ENCODE measurements around the gene MRPL55. TPM values are rescaled to one million over a fixed set of nuclear protein-coding genes. Genes with fewer than 3 reads are reported as not detected.

MRPL55 gene
- total RNA-seq, 2 donors from 2014 or later, result 31.9 to 32.9 TPM

DNA sequence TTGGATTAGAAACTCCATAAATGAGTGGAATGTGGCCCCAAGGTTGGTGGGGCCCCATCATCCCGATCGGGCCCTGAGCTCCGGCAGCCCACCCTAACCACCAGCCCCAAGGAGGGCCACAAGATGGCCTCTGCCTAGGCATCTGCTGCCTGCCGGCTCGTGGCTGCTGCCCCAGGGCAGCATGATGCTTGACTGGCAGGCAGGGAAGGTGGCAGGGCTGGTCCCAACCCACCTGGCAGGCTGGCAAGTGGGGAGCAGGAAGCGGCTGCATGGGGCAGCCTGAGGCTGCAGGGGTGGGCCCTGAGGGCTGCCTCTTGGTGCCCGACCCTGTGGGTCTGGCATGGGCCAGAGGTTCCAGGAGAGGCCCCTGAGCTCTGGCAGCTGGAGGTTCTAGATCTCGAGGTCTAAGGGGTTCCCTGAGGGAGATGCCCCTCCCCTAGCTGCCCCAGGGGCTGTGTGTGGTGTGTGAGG, 39.9 kb upstream of the MRPL55 start:
- intact Hi-C loops (cut with DNase I, micrococcal nuclease), result no loop called here
- ATAC-seq, result no peak
- no peak for DNase-seq

DNA sequence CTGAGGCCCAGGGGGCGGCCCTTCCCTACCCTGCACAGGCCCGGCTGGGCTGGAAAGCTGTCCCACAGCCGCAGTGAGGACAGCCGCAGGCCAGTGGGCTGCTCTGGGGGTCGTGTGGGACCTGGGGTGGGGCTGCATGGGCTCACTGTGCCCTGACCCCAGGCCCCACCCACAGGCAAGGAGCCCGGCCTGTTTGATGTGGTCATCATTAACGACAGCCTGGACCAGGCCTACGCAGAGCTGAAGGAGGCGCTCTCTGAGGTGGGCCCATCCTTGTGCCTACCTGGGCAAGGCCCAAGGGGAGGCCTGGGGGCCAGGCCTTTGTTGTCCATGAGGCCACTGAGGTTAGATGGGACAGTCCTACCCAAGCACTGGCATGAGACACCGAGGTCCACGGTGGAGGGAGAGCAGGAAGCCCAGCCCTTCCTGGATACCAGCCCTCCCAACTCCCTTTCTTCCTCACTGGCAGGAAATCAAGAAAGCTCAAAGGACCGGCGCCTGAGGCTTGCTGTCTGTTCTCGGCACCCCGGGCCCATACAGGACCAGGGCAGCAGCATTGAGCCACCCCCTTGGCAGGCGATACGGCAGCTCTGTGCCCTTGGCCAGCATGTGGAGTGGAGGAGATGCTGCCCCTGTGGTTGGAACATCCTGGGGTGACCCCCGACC, 39.2 kb upstream of the MRPL55 start:
- DNase-seq (peak in 1 of 2 donors; percentile 24), ATAC-seq (no peak)
- intact Hi-C loops (cut with DNase I, micrococcal nuclease), result no loop called here

DNA sequence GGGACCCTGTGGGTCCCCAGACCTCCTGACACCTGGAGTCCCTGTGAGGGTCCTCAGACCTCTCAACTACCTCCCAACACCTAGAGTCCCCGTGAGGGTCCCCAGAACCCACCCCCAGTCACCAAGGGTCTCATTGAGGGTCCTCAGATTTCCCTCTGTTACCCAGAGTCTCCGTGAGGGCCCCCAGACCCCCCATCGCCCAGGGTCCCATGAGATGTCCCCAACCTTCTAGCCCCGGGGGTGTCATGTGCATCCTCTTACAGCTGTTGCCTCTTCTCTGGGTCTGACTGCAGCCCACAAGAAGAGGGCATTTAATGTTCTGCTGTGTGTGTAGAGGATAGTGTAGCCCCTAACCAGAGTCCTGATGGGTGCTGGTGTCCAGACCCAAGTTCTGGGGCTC, 38.7 kb upstream of the MRPL55 start:
- no peak for ATAC-seq
- intact Hi-C loops (cut with DNase I, micrococcal nuclease), result no loop called here
- no peak for DNase-seq

DNA sequence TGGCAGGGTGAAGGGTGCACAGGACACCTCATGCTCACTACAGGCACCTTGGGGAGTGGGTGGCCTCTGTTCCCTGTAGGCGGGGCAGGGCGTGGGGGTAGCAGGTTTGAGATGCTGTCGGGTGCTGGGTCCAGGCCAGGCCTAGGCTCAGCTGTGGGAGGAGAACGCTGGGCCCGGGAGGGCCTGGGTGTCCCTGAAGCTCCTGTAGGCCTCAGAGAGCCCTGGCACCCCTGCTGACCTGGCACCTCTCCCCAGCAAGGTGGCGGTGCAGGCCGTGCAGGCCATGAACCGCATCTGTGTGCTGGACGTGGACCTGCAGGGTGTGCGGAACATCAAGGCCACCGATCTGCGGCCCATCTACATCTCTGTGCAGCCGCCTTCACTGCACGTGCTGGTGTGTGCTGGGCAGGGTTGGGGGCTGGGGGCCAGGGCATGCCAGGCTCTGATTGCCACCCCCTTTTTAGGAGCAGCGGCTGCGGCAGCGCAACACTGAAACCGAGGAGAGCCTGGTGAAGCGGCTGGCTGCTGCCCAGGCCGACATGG, 38.1 kb upstream of the MRPL55 start:
- ATAC-seq, result no peak
- no peak for DNase-seq
- intact Hi-C loops (cut with DNase I, micrococcal nuclease), result no loop called here

DNA sequence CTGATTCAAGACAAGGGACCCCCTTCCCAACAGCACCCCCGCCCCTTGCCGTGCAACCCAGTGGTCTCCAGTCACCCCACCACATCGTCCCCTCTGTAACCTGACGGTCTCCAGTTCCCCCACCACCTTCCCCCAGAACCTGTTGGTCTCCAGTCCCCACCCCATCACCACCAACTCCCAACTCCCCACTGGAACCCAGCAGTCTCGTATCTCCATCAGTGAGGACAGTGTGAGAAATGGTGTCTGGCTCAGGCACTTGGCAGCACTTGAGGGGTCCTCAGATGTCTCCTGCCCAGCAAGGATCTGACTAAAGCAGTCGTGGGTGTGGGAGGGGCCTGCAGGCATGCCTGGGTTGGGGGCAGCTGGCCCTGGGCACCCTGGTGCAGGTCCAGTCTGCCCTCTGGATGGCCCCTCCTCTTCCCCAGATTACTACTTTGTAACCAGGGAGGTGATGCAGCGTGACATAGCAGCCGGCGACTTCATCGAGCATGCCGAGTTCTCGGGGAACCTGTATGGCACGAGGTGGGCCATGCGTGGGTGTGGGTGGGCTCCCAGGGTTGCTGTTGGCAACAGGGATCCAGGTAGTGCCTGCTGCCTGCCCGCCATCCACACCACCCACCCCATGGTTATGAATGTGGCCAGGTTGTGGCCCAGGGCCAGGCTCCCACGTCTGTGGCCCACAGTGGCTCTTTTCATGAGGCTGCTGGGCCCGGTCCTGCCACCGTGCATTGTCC, 37.5 kb upstream of the MRPL55 start:
- ATAC-seq (no peak), DNase-seq (peak in 1 of 2 donors; percentile 20)
- intact Hi-C loops (cut with DNase I, micrococcal nuclease), result no loop called here

DNA sequence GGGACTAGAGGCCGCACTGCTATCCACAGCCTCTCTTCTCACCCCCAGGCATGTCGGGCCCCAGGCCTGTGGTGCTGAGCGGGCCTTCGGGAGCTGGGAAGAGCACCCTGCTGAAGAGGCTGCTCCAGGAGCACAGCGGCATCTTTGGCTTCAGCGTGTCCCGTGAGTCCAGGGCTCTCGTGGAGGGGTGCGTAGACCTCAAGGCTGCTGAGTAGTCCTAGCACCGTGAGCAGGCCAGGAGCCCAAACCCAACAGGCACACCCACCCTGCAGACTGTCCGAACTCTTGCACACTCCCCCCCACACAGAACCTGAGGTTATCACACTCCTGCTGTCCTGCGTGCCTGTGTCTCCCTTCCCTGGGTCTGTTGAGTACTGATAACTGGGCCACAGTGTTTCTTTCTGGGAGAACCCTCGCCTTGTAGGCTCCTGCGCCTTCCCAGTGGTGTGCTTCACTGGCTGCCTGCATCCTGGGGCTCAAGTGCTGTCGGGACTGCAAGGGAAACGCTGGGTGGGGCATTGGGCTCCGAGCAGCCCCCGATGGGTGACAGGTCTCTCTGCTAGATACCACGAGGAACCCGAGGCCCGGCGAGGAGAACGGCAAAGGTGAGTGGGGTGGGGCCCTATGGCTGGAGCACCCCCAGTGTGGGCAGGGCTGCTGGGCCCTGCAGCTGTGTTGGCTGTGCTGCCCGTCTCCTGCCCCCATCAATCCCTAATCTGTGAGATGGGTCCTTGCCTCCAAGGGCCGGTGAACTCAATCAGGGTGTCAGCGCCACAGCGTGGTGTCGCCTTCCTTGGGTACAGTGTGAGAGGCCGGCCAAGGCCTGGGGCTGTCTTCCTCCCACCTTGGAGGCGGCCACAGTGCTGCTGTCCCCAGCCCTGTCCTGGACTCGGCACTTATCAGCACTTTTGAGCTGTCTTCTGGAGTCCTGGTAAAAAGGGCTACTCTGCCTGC, 36.6 kb upstream of the MRPL55 start:
- intact Hi-C loops (cut with DNase I, micrococcal nuclease), result no loop called here
- no peak for ATAC-seq
- no peak for DNase-seq

DNA sequence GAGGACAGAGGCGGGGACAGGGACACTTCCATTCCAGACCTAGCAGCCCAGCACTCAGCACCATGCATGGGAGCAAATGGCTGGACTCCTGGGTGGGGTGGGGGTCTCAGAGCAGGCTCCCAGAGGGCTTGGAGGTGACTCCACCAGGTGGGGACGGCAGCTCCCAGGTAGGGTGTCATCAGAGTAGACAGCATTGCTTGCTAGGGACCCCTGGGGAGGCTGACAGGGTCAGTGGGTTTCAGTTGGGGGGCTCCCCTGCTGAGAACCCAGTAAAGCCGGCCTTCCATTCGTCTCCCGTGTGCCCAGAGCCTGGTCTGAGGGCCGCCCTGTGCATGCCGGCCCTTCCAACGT, 35.9 kb upstream of the MRPL55 start:
- ATAC-seq (no peak), DNase-seq (no peak)
- intact Hi-C loops (cut with DNase I, micrococcal nuclease), result no loop called here

DNA sequence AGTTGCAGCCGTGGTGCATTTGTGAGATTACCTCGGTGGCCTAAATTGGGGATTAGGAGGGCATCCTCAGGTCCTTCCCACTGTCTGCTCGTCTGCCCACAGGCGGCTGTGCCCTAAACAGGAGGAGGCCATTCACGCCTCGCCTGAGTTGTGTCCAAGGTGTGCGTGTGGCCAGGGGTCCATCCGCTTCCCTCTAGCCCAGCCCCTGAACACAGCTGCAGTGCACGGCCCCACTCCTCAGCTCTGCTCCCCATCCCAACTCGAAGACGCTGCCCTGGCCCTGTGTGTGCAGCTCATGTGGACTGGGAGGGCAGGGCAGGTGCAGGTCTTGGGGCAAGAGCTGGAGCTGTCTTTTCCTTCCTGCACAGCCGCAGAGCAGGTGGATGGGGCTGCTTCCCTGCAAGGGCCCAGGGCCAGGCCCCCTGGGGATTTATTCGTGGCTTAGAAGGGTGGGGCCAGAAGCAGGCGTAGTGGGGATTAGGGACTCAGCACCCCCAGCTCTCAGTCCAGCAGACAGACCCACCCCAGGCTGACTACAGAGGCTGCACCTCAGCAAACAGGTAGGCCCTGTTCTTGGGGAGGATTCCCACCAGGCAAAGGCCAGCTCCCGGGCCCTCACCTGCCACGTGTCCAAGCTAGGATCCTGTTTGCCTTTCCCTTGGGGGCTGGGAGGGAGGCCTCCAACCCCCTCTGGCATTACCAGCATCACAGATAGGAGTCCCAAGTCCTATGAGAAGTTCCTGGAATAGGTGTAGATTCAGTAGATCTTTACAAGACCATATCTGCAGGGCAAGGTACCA, 35.3 kb upstream of the MRPL55 start:
- ATAC-seq (no peak), DNase-seq (no peak)
- intact Hi-C loops (cut with DNase I, micrococcal nuclease), result no loop called here

DNA sequence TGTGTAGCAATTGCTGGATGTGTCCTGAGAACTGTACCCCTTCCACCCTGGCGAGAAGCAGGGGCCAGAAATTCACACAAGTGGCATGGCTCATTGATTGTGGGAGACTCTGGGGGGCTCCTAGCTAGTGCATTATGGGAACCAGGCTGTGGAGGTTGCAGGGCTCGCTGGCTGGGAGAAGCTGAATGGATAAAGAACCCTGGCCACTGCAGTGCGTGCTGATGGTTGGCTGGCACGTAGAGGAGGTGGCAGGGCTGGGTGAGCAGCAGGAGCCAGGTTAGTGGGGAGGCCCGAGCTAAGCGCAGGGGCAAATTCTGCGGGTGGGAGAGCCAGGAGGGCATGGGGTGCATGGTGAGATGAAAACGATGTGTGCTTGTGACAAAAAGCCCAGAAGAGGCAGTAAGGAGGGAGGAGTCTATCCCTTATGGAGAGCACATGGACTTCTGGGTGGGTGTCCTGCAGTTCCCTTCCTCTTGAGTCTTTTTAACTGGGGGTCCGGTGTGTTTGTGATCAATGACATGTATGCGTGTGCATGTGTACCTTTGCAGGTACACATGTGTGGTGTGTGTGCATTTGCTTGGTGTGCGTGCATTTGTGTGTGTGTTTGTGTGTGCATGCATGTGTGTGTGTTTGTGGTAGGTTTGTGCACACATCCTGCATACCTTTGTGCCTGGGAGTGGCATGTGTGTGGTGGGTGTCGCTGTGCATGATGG, 34.5 kb upstream of the MRPL55 start:
- intact Hi-C loops (cut with DNase I, micrococcal nuclease), result no loop called here
- no peak for DNase-seq
- ATAC-seq, result no peak

DNA sequence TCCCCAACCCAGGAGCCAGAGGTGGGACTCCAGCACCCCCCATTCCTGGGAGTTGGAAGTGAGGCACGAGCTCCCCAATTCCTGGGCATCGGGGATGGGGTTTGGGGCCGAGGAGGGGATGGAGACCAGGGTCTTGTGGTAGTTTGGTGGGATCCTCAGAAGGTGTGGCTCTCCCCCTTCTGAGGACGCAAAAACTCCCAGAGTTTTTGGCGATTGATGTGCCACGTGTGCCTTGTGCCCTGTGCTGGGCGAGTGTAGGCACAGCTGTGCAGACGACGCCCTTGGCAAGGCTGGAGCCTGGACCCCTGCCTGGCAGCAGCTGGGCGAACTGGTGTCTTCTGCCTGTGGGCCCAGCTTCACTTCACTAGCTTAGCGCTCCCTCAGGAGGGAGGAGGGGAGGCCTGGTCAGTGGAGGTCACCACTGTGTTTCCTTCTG, 33.6 kb upstream of the MRPL55 start:
- intact Hi-C loops (cut with DNase I, micrococcal nuclease), result no loop called here
- DNase-seq, result peak in 1 of 2 donors; percentile 22
- ATAC-seq, result no peak

DNA sequence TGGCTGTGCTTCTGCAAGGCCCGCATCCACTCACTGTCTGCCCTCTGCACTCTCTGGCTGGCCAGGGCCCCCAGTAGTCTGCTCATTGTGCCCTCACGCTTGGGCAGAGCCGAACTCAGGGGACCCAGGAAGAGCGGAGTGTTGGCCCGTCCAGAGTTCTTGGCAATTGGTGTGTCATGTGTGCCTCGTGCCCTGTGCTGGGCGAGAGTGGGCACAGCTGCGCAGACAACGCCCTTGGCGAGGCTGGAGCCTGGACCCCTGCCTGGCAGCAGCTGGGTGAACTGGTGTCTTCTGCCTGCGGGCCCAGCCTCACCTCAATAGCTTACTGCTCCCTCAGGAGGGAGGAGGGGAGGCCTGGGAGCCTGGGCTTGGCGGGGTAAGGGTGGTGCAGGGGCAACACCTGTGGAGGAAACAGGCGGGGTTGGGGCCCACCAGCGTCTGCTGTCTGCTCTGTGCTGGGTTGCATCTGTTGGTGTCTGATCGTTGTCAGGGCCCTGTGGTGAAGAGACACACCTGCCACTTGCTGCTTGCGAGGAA, 33.1 kb upstream of the MRPL55 start:
- no peak for ATAC-seq
- peak; percentile 14 to 29 for DNase-seq
- intact Hi-C loops (cut with DNase I, micrococcal nuclease), result no loop called here

DNA sequence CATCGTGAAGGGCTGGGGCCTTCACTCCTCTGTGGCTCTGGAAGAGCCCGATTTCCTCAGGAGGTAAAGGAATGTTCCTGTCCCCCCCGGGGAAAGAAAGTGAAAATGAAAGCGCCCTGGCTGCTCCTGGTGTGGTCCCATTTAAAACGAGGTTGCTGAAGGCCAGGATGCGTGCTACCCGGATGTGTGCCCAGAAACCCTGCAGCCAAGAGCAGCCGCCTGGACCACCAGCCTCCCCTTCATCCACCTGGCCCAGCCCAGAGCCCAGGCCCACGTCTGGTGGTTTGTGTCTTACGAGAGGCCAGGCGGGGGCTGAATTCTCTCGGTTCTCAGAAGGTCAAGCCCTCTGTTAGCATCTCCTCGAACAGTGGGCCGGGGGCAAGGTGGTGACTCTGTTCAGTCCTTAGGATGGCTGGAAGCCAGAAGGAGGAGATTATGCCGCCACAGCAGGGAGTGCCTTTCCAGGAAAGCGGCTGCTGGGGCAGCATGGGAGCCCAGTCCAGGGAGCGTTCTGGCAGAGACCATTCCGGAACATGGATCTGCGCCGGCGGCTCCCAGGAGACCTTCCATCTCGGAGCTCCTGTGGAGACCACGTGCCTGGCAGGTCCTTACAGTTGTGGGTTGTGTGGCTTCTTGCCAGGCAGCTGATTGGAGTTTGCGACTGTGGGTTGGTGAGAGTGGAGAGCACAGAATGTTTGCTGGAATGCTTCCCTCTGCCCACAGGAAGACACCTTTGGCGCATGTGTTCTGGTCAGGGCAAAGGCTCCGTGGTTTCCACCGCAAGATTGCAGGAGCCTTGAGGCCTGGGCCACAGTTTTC, 32.3 kb upstream of the MRPL55 start:
- peak; percentile 16 for ATAC-seq
- intact Hi-C loops (cut with DNase I, micrococcal nuclease), result no loop called here
- DNase-seq, result peak; percentile 53 to 63

DNA sequence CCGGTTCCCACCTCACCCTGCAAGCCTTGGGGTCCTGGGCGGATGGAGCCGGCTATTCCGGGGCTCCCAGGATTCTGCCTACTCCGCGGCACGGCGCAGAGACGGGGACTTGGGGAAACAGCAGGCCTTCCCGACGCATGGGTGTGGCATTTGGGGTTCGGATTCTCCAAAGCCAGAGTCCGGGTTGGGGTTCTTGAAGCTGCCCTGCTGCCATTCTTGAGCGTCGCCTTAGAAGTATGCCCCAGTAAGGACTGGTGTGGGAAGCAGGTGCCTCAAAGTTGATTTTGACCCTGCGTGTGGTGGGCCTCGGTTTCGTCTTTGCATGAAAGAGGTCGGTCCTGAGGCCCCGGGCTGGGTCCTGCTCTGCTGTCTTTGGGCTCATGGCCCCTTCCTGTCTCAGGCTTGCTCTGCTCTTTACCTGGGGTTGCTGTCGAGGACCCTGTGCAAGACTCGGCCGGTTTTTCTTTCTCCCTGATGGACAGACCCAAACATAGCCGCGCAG, 31.7 kb upstream of the MRPL55 start:
- ATAC-seq, result no peak
- no peak for DNase-seq
- intact Hi-C loops (cut with DNase I, micrococcal nuclease), result no loop called here

DNA sequence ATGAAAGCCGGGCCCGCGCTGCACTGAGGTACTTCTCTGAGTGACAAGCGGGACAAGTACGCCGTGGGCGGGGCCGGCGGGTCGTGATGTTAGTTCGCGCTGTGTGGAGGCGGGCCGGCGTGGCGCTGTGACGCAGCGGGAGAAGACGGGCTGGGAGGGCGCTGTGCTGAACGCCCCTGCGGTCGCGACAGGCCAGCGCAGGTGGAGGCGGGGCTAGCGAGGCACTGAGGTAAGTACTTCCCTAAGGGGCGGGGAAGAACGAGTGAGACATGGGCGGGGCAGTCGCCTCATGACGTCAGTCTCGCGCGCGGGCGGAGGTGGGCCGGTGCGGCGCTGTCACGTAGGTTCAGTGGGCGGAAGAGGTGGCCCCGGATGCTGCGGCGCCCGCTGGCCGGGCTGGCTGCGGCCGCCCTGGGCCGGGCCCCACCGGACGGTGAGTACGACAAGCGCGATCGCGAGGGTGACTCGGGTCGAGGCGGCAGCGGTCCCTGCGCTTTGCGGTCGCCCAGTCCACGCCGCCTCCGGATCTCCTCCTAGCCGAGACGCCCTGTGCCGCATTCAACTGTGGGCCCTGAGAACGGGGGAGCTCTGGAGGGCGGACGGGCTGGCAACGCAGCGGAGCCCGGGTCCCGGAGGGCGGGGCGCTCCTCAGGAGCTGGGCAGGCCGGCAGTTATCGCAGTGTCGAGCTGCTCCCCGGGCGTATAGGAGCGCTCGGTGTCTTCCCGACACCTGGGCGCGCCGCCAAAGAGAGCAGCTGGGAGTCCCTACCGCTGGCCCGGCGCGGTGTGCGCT, 31.0 kb upstream of the MRPL55 start, which contains the start of gene GUK1:
Gene GUK1, plus strand, starts transcription at position 349 of the 793 bp plus-strand sequence. Its CDS starts 24 bp downstream, at position 373.
- intact Hi-C loops (cut with DNase I, micrococcal nuclease), result no loop called here
- DNase-seq (peak; percentile 100), ATAC-seq (peak; percentile 90)

DNA sequence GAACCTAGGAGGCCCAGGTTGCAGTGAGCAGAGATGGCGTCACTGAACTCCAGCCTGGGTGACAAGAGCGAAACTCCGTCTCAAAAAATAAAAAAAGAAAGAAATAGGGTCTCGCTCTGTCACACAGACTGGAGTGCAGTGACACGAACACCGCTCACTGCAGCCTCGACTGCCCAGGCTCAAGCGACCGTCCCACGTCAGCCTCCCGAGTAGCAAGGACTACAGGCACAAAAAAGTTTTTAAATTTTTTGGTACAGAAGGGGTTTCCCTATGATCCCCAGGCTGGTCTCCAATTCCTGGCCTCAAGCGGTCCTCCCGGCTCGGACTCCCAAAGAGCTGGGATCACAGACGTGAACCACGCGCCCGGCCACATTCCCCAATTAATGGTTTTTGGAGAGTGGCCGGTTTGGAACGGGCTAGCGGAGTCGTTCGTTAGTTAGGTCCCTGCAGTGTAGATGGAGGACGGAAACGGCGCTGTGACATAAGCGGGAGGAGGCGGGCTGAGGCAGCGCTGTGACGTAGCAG, 30.4 kb upstream of the MRPL55 start:
- ATAC-seq (no peak), DNase-seq (no peak)
- intact Hi-C loops (cut with DNase I, micrococcal nuclease), result no loop called here

All from left colon (tissue), 2 donors.